Panc1 (cell line): ENCODE measurements around the gene PPP1R3F. TPM values are rescaled to one million over a fixed set of nuclear protein-coding genes. Genes with fewer than 3 reads are reported as not detected.

ENCODE experiments used
- total RNA-seq: library from RNA; stranded (reverse); gene quantifications from one replicate; pipeline ENCODE4 v1.2.1, GENCODE V29; 2021; ENCODE audit not compliant: unreplicated experiment

PPP1R3F gene
- total RNA-seq, 1 experiment from 2014 or later, result 8.3 TPM

Other genes with a start within 250 kb of the PPP1R3F start
- 45.9 TPM for gene TFE3, start 226.4 kb upstream of the PPP1R3F start, total RNA-seq
- gene CCDC120, start 210.8 kb upstream of the PPP1R3F start, total RNA-seq, result 11.0 TPM
- gene PRAF2, start 195.8 kb upstream of the PPP1R3F start, total RNA-seq, result 36.3 TPM
- gene WDR45, start 189.9 kb upstream of the PPP1R3F start, total RNA-seq, result 49.3 TPM
- gene GPKOW, start 146.1 kb upstream of the PPP1R3F start, total RNA-seq, result 28.0 TPM
- 3.8 TPM for gene MAGIX, start 107.0 kb upstream of the PPP1R3F start, total RNA-seq
- 293 TPM for gene PLP2, start 97.9 kb upstream of the PPP1R3F start, total RNA-seq
- 40.1 TPM for gene PRICKLE3, start 83.4 kb upstream of the PPP1R3F start, total RNA-seq
- 12.4 TPM for gene SYP, start 69.6 kb upstream of the PPP1R3F start, total RNA-seq
- not detected for gene CACNA1F, start 36.5 kb upstream of the PPP1R3F start, total RNA-seq
- 22.8 TPM for gene CCDC22, start 34.3 kb upstream of the PPP1R3F start, total RNA-seq
- 0.26 TPM for gene FOXP3, start 5.1 kb upstream of the PPP1R3F start, total RNA-seq
- gene GAGE10, start 33.9 kb downstream of the PPP1R3F start, total RNA-seq, result not detected
- gene GAGE12J, start 52.2 kb downstream of the PPP1R3F start, total RNA-seq, result 1.1 TPM
- not detected for gene GAGE13, start 61.8 kb downstream of the PPP1R3F start, total RNA-seq